Measurements from ENCODE around the gene PPP2R3A. TPM values are rescaled to one million over a fixed set of nuclear protein-coding genes. Genes with fewer than 3 reads are reported as not detected.

PPP2R3A gene
- total and polyA plus RNA-seq, 2 donors (not counting 3 experiments of a cell fraction or from before 2014, with no cell fraction given), result 3.3 to 14.6 TPM

GRCh38 chr3:136151219-136151618 lies 185.7 kb downstream of the PPP2R3A start:
- FAIRE-seq (no peak), DNase-seq (ENCODE audit: low read depth, low spot score) (no peak)
- Histone ChIP-seq H3K27ac (ENCODE audit: insufficient read depth, low read depth, low read length) (no peak overlapping the region), H3K9me3 (replicated peaks; ENCODE audit: control insufficient read depth, insufficient read depth, low read length) (no peaks in the 10 kb centered on the region), H4K20me1 (replicated peaks; ENCODE audit: control insufficient read depth, extremely low read depth, insufficient read depth, low read length) (peaks cover 12% of the 10 kb centered on the region), H3K4me2 (ENCODE audit: insufficient read depth, low read length) (no peak overlapping the region), H3K79me2 (ENCODE audit: control insufficient read depth, insufficient read depth, low read length) (peaks cover 85% of the 10 kb centered on the region), H3K4me1 (ENCODE audit: control insufficient read depth, extremely low read depth, insufficient read depth, low read length) (peaks cover 7% of the 10 kb centered on the region), H2AFZ (ENCODE audit: low read depth, low read length) (no peak overlapping the region), H3K9ac (replicated peaks; ENCODE audit: extremely low read depth, insufficient read depth, low read length) (no peak overlapping the region), H3K36me3 (ENCODE audit: control insufficient read depth in 2 of 2, extremely low read depth in 1 of 2, insufficient read depth in 2 of 2, low read length in 2 of 2) (peaks cover 6 to 9% of the 10 kb centered on the region in 2 experiments), H3K9me1 (replicated peaks; ENCODE audit: control insufficient read depth, extremely low read depth, insufficient read depth, low read length) (no peaks in the 10 kb centered on the region), H3K27me3 (ENCODE audit: control insufficient read depth in 2 of 2, insufficient read depth in 2 of 2, low read length in 2 of 2) (no peaks in the 10 kb centered on the region), H3K4me3 (replicated peaks in 1 of 3; ENCODE audit: insufficient read depth in 1 of 3, low read depth in 1 of 3, low read length in 3 of 3) (no peak overlapping the region)
- TF ChIP-seq MYC (IDR thresholded peaks at IDR 0.05; ENCODE audit: low read depth, low read length) (no peak), JUN (IDR thresholded peaks at IDR 0.05; ENCODE audit: borderline replicate concordance, insufficient read depth, insufficient read length, low read depth) (no peak), EZH2 (IDR thresholded peaks at IDR 0.05; ENCODE audit: borderline replicate concordance, low read depth, low read length, severe bottlenecking) (no peak), GATA2 (IDR thresholded peaks at IDR 0.05; ENCODE audit: insufficient read depth, insufficient read length, low read depth, low read length) (no peak), POLR2A (IDR thresholded peaks at IDR 0.05; ENCODE audit: low read depth, low read length) (no peak), POLR2AphosphoS5 (IDR thresholded peaks at IDR 0.05; ENCODE audit: insufficient read depth, low read depth, low read length) (no peak), FOS (IDR thresholded peaks at IDR 0.05; ENCODE audit: borderline replicate concordance, insufficient read depth, low read length) (no peak), CTCF (IDR thresholded peaks at IDR 0.05; ENCODE audit: extremely low read depth in 1 of 2, insufficient read depth in 1 of 2, low read depth in 1 of 2, low read length in 2 of 2) (no peak)
- TF ChIP-seq, protein P1, sequence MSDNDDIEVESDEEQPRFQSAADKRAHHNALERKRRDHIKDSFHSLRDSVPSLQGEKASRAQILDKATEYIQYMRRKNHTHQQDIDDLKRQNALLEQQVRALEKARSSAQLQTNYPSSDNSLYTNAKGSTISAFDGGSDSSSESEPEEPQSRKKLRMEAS (IDR thresholded peaks at IDR 0.05; ENCODE audit: insufficient read depth, insufficient read length), result no peak
- dilution Hi-C loops (cut with MboI; ENCODE audit: extremely low pct_ligation_motif_present, low sequenced_read_pairs) (no loop called here), intact Hi-C loops (cut with micrococcal nuclease) (no loop called here)
- ChIA-PET POLR2A (no interaction called here), CTCF (interaction anchor here (1.4 kb wide), 1 partner anchor 9 kb away, joined by 3 read pairs; no protein-coding TSS in a partner anchor)
- no TSS peak for BruUV-seq (replicated peaks)

Data from endothelial cell of umbilical vein (primary cell).